ENCODE data around the gene GPC6.

DNA sequence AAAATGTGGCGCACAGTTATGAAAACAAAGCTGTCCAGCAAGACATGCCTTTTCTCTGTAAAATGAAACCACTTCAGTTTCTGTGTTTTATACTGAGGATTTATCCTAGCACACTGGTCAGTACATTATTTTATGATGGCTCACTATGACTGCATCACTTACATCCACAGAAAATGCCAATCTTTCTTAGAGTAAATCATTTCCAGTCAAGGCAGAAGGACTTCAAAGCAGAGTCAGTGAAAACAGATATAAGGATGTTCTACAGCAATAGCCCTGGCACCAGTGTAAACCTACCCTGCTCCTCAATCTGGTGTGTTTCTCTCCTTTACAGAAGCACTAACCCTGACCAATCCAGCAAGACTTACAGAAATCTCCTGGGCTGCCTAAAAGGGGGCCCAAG, 473.5 kb downstream of the GPC6 start:
- TF ChIP-seq, protein P1, sequence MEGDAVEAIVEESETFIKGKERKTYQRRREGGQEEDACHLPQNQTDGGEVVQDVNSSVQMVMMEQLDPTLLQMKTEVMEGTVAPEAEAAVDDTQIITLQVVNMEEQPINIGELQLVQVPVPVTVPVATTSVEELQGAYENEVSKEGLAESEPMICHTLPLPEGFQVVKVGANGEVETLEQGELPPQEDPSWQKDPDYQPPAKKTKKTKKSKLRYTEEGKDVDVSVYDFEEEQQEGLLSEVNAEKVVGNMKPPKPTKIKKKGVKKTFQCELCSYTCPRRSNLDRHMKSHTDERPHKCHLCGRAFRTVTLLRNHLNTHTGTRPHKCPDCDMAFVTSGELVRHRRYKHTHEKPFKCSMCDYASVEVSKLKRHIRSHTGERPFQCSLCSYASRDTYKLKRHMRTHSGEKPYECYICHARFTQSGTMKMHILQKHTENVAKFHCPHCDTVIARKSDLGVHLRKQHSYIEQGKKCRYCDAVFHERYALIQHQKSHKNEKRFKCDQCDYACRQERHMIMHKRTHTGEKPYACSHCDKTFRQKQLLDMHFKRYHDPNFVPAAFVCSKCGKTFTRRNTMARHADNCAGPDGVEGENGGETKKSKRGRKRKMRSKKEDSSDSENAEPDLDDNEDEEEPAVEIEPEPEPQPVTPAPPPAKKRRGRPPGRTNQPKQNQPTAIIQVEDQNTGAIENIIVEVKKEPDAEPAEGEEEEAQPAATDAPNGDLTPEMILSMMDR (IDR thresholded peaks at IDR 0.05; ENCODE audit: poor library complexity, severe bottlenecking) = no peak
- TF ChIP-seq RAD21 (conservative IDR thresholded peaks at IDR 0.05) (no peak), POLR2AphosphoS5 (IDR thresholded peaks at IDR 0.05) (no peak)

Data from neural cell (in vitro differentiated cells).